HG02642 (cell line): ENCODE measurements around the gene NTSR1.

Experiments
- ATAC-seq: cut with Tn5 transposase; IDR thresholded peaks from one replicate; pipeline ENCODE4 v1.9.1; 2021; ENCODE audit warnings: mild to moderate bottlenecking; ENCODE audit not compliant: unreplicated experiment, poor library complexity

NTSR1 gene

GRCh38 chr20:62809530-62810428 is 101.1 kb downstream of the NTSR1 start:
- no peak for ATAC-seq

- no peak for ATAC-seq
Observed at GRCh38 chr20:62811320-62811719, 102.7 kb downstream of the NTSR1 start.

DNA sequence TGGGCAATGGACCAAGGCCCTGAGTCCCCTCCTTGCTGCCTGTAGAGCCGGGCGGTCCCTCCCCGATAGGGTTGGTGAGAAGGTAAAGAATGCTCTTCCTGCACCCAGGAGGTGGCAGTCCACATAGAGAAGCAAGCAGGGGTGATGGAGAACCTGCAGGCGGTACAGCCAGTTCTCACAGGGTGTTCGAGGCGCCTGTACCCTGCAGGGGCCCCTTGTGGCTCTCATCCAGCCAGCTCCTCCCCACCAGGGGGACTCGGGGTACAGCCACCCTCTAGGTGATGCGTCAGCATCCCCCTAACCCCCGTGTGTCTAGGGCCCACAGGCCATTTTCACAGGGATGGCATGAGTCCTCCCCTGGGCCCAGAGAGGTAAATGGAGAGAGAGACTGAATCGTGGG is 103.1 kb downstream of the NTSR1 start:
- no peak for ATAC-seq
